ENCODE results near the gene CYTH4. TPM values are rescaled to one million over a fixed set of nuclear protein-coding genes. Genes with fewer than 3 reads are reported as not detected.
A peak's percentile ranks its signal among the peaks of the same experiment; 100 is the strongest.

The CYTH4 gene
- total RNA-seq, 2 donors from 2014 or later = 50.8 to 78.0 TPM

DNA sequence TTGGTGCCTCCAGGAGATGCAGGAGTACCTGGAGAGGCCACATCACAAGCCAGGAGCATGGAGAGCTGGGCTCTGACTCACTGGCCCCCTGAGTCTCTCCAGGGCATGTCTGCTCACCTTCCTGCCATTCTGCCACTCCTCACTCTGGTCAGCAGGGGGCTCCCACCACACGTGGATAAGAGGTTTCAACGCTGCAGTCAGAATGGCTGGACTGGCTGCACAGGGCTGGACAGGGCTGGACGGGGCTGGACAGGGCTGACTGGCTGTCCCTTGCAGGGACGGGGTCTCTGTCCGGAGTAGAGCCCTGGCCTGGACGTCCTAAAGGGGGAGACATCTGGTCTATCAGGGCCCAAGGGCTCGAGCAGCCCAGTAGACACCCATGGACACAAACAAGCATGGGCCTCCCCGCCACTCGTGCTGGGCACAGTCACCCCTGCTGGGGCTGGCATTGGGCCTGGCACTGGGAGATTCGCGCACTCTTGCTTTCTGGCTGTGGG, 34.6 kb downstream of the CYTH4 start:
- Histone ChIP-seq H3K9me3 (no peaks in the 10 kb centered on the region), H3K36me3 (no peaks in the 10 kb centered on the region), H3K4me3 (no peak overlapping the region), H3K27ac (no peak overlapping the region), H3K27me3 (replicated peaks; ENCODE audit: insufficient read depth) (no peaks in the 10 kb centered on the region), H3K4me1 (ENCODE audit: control insufficient read depth in 1 of 2, low read depth in 2 of 2) (no peaks in the 10 kb centered on the region)
- TF ChIP-seq, protein P1, sequence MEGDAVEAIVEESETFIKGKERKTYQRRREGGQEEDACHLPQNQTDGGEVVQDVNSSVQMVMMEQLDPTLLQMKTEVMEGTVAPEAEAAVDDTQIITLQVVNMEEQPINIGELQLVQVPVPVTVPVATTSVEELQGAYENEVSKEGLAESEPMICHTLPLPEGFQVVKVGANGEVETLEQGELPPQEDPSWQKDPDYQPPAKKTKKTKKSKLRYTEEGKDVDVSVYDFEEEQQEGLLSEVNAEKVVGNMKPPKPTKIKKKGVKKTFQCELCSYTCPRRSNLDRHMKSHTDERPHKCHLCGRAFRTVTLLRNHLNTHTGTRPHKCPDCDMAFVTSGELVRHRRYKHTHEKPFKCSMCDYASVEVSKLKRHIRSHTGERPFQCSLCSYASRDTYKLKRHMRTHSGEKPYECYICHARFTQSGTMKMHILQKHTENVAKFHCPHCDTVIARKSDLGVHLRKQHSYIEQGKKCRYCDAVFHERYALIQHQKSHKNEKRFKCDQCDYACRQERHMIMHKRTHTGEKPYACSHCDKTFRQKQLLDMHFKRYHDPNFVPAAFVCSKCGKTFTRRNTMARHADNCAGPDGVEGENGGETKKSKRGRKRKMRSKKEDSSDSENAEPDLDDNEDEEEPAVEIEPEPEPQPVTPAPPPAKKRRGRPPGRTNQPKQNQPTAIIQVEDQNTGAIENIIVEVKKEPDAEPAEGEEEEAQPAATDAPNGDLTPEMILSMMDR (IDR thresholded peaks at IDR 0.05) = peak; percentile 64
- no peak for ATAC-seq (ENCODE audit: insufficient number of reproducible peaks, low FRiP score, low read depth)
- no peak for DNase-seq (ENCODE audit: low spot score)

DNA sequence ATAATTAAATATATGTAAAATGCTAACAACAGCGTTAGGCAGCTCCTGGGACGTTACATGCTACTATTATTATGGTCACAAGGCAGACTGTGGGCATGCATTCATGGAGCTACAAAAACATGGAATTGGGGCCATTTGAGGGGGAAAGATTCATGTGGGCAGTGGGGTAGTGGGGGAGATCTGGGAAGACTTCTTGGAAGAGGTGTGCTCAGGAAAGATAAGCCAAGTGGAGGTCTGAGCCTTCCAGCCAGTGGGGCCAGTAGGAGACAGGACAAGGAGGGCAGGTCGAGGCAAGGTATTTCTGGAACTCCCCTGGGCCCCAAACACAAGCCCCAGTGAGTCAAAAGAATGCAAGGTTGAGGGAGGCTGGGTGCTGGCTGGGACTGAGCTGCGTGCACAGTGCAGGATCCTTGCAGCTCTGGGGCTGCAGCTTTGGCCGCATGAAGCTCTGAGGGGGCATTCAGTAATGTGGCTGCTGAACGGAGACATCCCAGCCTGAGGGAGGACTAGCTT, 35.4 kb downstream of the CYTH4 start:
- H3K27me3 ChIP-seq (replicated peaks; ENCODE audit: insufficient read depth) = no peaks in the 10 kb centered on the region

DNA sequence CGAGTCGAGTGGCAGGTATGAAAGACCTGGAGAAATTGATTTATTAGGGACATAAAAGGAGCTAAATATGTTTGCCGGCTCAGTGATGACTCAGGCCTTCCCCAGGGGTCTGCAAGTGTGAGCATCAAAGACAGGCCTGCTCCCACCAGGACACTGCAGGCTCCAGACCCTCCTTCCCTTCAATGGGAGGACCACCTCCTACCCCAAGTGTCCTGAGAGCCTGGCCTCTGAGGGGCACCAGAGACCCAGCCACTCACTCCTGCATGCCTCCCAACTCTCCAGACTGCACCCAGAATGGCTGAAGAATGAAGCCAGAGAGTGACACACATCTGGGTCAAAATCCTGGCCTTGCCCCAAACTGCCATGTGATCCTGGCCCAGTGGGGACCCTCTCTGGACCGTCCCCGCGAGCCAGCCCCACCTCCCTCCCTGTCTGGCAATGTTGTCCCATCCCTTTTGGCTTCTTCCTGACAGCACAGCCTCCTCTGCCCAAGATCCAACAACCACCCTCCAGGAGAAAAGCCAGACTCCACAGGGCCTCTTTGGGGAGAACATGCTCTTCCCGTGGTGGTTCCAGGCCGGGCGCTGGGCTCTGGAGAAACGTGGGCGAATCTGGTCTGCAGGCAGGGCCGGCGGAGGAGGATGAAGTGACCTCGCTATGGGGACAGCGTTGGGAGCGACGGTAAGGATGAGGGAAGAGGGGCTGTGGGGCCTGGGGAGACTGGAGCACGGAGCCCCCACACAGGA, 36.2 kb downstream of the CYTH4 start:
- DNase-seq (ENCODE audit: low spot score) (no peak), ATAC-seq (ENCODE audit: insufficient number of reproducible peaks, low FRiP score, low read depth) (no peak)
- H3K36me3 ChIP-seq = no peaks in the 10 kb centered on the region
- TF ChIP-seq, protein P1 (IDR thresholded peaks at IDR 0.05) = no peak
- H3K4me3 ChIP-seq = no peak overlapping the region
- H3K4me1 ChIP-seq (ENCODE audit: control insufficient read depth in 1 of 2, low read depth in 2 of 2) = no peaks in the 10 kb centered on the region
- H3K27me3 ChIP-seq (replicated peaks; ENCODE audit: insufficient read depth) = no peaks in the 10 kb centered on the region
- no peaks in the 10 kb centered on the region for H3K9me3 ChIP-seq
- no peak overlapping the region for H3K27ac ChIP-seq

More for the DNA sequence above, 35.4 kb downstream of the CYTH4 start:
- no peaks in the 10 kb centered on the region for H3K36me3 ChIP-seq
- H3K9me3 ChIP-seq = no peaks in the 10 kb centered on the region
- H3K4me1 ChIP-seq (ENCODE audit: control insufficient read depth in 1 of 2, low read depth in 2 of 2) = no peaks in the 10 kb centered on the region
- H3K4me3 ChIP-seq = no peak overlapping the region
- H3K27ac ChIP-seq = no peak overlapping the region
- TF ChIP-seq, protein P1 (IDR thresholded peaks at IDR 0.05) = no peak
- ATAC-seq (ENCODE audit: insufficient number of reproducible peaks, low FRiP score, low read depth) (no peak), DNase-seq (ENCODE audit: low spot score) (no peak)

DNA sequence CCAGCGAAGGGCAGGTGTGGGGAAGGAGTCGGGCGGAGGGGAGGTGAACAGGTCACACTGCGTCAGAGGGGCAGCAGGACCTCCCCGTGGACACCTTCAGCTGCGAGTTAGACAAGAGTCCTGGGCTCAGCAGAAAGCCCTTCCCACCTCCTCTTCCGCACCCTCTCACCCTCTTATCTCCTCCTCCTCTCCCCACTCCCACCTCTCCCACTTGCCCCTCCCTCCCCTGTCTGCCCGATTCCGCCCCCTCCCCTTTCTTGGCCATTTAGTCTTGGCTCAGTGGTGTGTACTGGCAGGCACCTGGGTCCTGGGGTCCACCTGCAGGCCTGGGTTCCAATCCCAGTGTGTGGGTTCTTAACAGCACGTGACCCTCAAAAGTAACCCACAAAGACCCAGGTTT, 37.2 kb downstream of the CYTH4 start:
- Histone ChIP-seq H3K9me3 (no peaks in the 10 kb centered on the region), H3K4me3 (no peak overlapping the region), H3K27ac (no peak overlapping the region), H3K4me1 (ENCODE audit: control insufficient read depth in 1 of 2, low read depth in 2 of 2) (no peaks in the 10 kb centered on the region), H3K27me3 (replicated peaks; ENCODE audit: insufficient read depth) (no peaks in the 10 kb centered on the region), H3K36me3 (no peaks in the 10 kb centered on the region)
- TF ChIP-seq, protein P1 (IDR thresholded peaks at IDR 0.05) = no peak
- no peak for DNase-seq (ENCODE audit: low spot score)
- no peak for ATAC-seq (ENCODE audit: insufficient number of reproducible peaks, low FRiP score, low read depth)

GRCh38 chr22:37320726-37321677, 38.7 kb downstream of the CYTH4 start:
- H3K4me1 ChIP-seq (ENCODE audit: control insufficient read depth in 1 of 2, low read depth in 2 of 2) = no peaks in the 10 kb centered on the region
- H3K27me3 ChIP-seq (replicated peaks; ENCODE audit: insufficient read depth) = peaks cover under 1% of the 10 kb centered on the region
- no peak for ATAC-seq (ENCODE audit: insufficient number of reproducible peaks, low FRiP score, low read depth)
- no peak overlapping the region for H3K4me3 ChIP-seq
- no peak for DNase-seq (ENCODE audit: low spot score)
- H3K27ac ChIP-seq = no peak overlapping the region
- no peaks in the 10 kb centered on the region for H3K36me3 ChIP-seq
- no peaks in the 10 kb centered on the region for H3K9me3 ChIP-seq
- TF ChIP-seq, protein P1 (IDR thresholded peaks at IDR 0.05) = no peak

Data from thoracic aorta (tissue), 2 donors.